NCI-H2171 (cell line): ENCODE data around the gene TFB2M.
"Not testable (repeated sequence)": the region's sequence is repeated elsewhere in the genome, so short reads cannot be mapped to it uniquely, and the experiment has no call there.

ENCODE experiments used
- DNase-seq: peaks from one replicate; lab custom pipeline; 2025; lab: John Stamatoyannopoulos, UW

TFB2M gene

GRCh38 chr1:246566128-246566812 is at the start of gene TFB2M, which contains the start of gene CNST:
TSS of gene TFB2M (minus strand) at chr1:246566261. CDS start at chr1:246566138, 123 bp downstream.
TSS of gene CNST (plus strand) at chr1:246566456. CDS start at chr1:246591563, 25,107 bp downstream.
- DNase-seq: peak; percentile 98

- no peak for DNase-seq
These were observed 47.2 kb upstream of the TFB2M start for GRCh38 chr1:246613096-246613758.

GRCh38 chr1:246609632-246610031 is 43.6 kb upstream of the TFB2M start:
- DNase-seq: no peak

- no peak for DNase-seq
These were observed 42.7 kb upstream of the TFB2M start for GRCh38 chr1:246608616-246609376.

GRCh38 chr1:246607462-246607861 is 41.4 kb upstream of the TFB2M start:
- no peak for DNase-seq

- DNase-seq: not testable (repeated sequence)
These were observed 39.2 kb upstream of the TFB2M start for GRCh38 chr1:246605231-246605630.

GRCh38 chr1:246602194-246602593 is 36.1 kb upstream of the TFB2M start:
- peak; percentile 5 for DNase-seq

GRCh38 chr1:246600579-246600978 is 34.5 kb upstream of the TFB2M start:
- no peak for DNase-seq

- no peak for DNase-seq
These were observed 33.3 kb upstream of the TFB2M start for GRCh38 chr1:246599315-246599714.

- DNase-seq: no peak
These were observed 31.9 kb upstream of the TFB2M start for GRCh38 chr1:246597971-246598370.

GRCh38 chr1:246597340-246597739 is 31.3 kb upstream of the TFB2M start:
- no peak for DNase-seq

GRCh38 chr1:246595146-246595545 is 29.1 kb upstream of the TFB2M start:
- DNase-seq: no peak

GRCh38 chr1:246592695-246593094 is 26.6 kb upstream of the TFB2M start:
- no peak for DNase-seq

- no peak for DNase-seq
These were observed 25.9 kb upstream of the TFB2M start for GRCh38 chr1:246591958-246592357.

- DNase-seq: no peak
These were observed 25.4 kb upstream of the TFB2M start for GRCh38 chr1:246591504-246591903.

- DNase-seq: no peak
These were observed 25.0 kb upstream of the TFB2M start for GRCh38 chr1:246591047-246591446.

- DNase-seq: not testable (repeated sequence)
These were observed 23.9 kb upstream of the TFB2M start for GRCh38 chr1:246589919-246590318.

- DNase-seq: no peak
These were observed 22.2 kb upstream of the TFB2M start for GRCh38 chr1:246588159-246588721.

GRCh38 chr1:246587606-246588005 is 21.5 kb upstream of the TFB2M start:
- no peak for DNase-seq

GRCh38 chr1:246587032-246587431 is 21.0 kb upstream of the TFB2M start:
- no peak for DNase-seq

GRCh38 chr1:246583448-246584185 is 17.6 kb upstream of the TFB2M start:
- DNase-seq: no peak

- DNase-seq: no peak
These were observed 17.0 kb upstream of the TFB2M start for GRCh38 chr1:246583056-246583440.
